ENCODE data around the gene SUN1.

- TF ChIP-seq SP2 (IDR thresholded peaks at IDR 0.05; ENCODE audit: low read length) (no peak), RXRA (IDR thresholded peaks at IDR 0.05; ENCODE audit: insufficient read depth, low read depth, low read length) (no peak), MAX (IDR thresholded peaks at IDR 0.05) (no peak), CEBPB (IDR thresholded peaks at IDR 0.05; ENCODE audit: low read depth, low read length) (no peak), JUND (IDR thresholded peaks at IDR 0.05; ENCODE audit: low read length) (no peak), CTCF (IDR thresholded peaks at IDR 0.05; ENCODE audit: control extremely low read depth in 1 of 3, insufficient read depth in 1 of 3, low read depth in 1 of 3, low read length in 3 of 3) (no peak), POLR2A (IDR thresholded peaks at IDR 0.05; ENCODE audit: control extremely low read depth in 1 of 2, low read depth in 2 of 2, low read length in 2 of 2) (no peak), CREB1 (IDR thresholded peaks at IDR 0.05) (no peak), POU5F1 (IDR thresholded peaks at IDR 0.05; ENCODE audit: low read depth, low read length) (no peak), NRF1 (IDR thresholded peaks at IDR 0.05; ENCODE audit: low read depth, low read length) (no peak)
Measured at GRCh38 chr7:902996-903395, 70.7 kb downstream of the SUN1 start.
